ENCODE measurements around the gene CCR5AS.
"Not testable (repeated sequence)": the region's sequence is repeated elsewhere in the genome, so short reads cannot be mapped to it uniquely, and the experiment has no call there.

The CCR5AS gene

DNA sequence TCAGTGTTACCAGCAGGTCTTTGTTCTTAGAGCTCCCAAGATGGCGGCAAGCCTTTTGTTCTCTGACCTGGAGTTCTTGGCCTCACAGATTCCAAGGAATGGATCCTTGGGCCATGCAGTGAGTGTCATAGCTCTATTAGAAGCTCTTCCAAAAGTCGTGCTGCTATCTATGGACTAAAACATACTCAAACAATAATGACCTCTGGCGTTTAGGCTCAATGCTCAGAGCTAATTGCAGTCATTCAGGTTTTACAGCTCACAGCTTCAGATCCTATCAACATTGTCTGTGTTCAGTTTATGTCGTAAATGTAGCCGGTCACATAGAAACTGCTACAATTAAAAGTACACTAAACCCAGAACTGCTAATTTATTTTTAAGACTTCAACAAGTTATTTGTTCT, 22.4 kb upstream of the CCR5AS start:
- Mint-ChIP-seq H3K27ac (ENCODE audit: unreplicated experiment) (no peak overlapping the region), H3K27me3 (ENCODE audit: unreplicated experiment) (peaks cover 7% of the 10 kb centered on the region), H3K4me1 (ENCODE audit: unreplicated experiment) (peaks cover 24% of the 10 kb centered on the region), H3K36me3 (ENCODE audit: low read depth, unreplicated experiment) (peaks cover 6% of the 10 kb centered on the region), H3K4me3 (ENCODE audit: unreplicated experiment) (no peak overlapping the region), H3K9me3 (ENCODE audit: unreplicated experiment) (no peaks in the 10 kb centered on the region)
- DNase-seq (ENCODE audit: low spot score) = no peak
- TF ChIP-seq, protein P1, sequence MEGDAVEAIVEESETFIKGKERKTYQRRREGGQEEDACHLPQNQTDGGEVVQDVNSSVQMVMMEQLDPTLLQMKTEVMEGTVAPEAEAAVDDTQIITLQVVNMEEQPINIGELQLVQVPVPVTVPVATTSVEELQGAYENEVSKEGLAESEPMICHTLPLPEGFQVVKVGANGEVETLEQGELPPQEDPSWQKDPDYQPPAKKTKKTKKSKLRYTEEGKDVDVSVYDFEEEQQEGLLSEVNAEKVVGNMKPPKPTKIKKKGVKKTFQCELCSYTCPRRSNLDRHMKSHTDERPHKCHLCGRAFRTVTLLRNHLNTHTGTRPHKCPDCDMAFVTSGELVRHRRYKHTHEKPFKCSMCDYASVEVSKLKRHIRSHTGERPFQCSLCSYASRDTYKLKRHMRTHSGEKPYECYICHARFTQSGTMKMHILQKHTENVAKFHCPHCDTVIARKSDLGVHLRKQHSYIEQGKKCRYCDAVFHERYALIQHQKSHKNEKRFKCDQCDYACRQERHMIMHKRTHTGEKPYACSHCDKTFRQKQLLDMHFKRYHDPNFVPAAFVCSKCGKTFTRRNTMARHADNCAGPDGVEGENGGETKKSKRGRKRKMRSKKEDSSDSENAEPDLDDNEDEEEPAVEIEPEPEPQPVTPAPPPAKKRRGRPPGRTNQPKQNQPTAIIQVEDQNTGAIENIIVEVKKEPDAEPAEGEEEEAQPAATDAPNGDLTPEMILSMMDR (IDR thresholded peaks at IDR 0.05; ENCODE audit: unreplicated experiment) = no peak

DNA sequence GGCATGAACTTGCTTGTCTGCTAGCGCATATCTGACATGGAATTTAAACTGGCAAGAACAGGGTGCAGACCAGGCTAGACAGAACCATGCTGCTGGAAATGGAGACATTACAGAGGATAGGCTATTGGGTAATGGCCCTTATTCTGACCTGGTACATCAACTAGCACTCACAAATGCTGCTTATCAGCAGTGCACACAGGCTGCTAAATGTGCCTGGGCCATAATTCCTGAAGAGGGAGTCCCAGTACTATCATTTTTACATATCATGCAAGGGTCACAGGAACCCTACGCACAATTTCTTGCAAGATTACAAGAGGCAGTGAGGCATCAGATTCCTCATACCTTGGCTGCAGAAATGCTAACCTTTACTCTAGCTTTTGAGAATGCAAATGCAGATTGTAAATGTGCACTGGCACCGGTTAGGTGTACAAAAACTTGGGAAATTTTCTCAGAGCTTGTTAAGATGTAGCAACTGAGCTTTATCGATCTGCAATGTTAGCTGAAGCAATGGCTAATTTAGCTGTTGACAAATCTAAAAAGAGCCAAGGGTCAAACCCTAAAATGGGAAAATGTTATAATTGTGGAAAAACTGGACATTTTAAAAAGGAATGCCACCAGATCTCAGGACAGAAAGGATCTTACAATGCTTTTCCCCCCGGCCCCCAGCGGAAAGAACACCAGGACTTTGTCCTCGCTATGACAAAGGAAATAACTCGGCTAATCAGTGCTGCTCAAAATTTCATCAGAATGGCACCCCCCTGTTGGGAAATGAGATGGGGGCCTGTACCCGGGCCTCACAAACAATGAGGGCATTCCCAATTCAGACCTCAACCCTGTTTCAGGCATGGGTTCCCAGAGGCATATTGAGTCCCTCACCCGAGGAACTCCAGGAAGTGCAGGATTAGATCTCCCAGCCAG, 21.3 kb upstream of the CCR5AS start:
- H3K4me3 Mint-ChIP-seq (ENCODE audit: unreplicated experiment) = no peak overlapping the region
- H3K27ac Mint-ChIP-seq (ENCODE audit: unreplicated experiment) = no peak overlapping the region
- DNase-seq (ENCODE audit: low spot score) = no peak
- H3K27me3 Mint-ChIP-seq (ENCODE audit: unreplicated experiment) = peaks cover 3% of the 10 kb centered on the region
- no peaks in the 10 kb centered on the region for H3K9me3 Mint-ChIP-seq (ENCODE audit: unreplicated experiment)
- peaks cover 20% of the 10 kb centered on the region for H3K4me1 Mint-ChIP-seq (ENCODE audit: unreplicated experiment)
- TF ChIP-seq, protein P1 (IDR thresholded peaks at IDR 0.05; ENCODE audit: unreplicated experiment) = no peak
- H3K36me3 Mint-ChIP-seq (ENCODE audit: low read depth, unreplicated experiment) = peaks cover 6% of the 10 kb centered on the region

DNA sequence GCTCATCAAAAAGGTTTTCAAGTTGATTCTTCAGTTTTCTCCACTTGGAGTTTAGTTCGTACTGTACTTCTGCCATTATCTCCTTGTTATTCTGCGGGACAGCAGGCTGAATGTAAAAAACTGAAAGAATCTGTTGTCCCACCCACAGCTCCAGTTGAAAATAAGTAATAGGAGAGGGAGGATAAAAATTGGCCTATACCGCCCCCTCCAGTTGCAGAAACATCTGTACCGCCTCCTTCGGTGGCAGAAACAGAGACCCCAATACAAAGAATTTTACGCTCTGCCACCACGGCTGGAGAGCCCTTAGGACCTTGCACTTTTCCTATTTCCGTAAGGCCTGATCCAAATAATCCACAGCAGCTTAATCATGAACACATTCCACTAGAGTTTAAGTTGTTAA, 20.5 kb upstream of the CCR5AS start:
- not testable (repeated sequence) for H3K4me3 Mint-ChIP-seq (ENCODE audit: unreplicated experiment); H3K9me3 Mint-ChIP-seq (ENCODE audit: unreplicated experiment); H3K27ac Mint-ChIP-seq (ENCODE audit: unreplicated experiment); DNase-seq (ENCODE audit: low spot score); H3K36me3 Mint-ChIP-seq (ENCODE audit: low read depth, unreplicated experiment); H3K27me3 Mint-ChIP-seq (ENCODE audit: unreplicated experiment)
- peaks cover 20% of the 10 kb centered on the region for H3K4me1 Mint-ChIP-seq (ENCODE audit: unreplicated experiment)

DNA sequence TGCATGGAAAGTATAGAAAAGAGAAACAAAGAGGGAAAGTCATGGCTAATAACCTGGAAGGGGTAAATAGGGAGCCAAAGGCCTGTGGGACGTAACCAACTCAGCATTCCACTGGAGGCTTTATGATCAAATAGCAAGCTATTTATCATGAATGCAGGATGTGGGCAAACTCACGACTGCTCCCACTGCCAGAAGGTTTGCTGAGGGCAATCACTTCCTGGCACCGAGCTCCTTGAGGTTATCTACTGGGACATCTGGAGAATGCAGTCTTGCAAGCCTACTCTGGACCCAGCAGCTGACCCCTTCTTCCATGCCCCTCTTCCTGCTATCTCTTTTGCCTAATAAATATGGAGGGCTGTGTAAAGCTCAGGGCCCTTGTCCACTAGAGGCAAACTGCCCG, 19.6 kb upstream of the CCR5AS start:
- DNase-seq (ENCODE audit: low spot score); H3K4me3 Mint-ChIP-seq (ENCODE audit: unreplicated experiment); H3K9me3 Mint-ChIP-seq (ENCODE audit: unreplicated experiment); H3K27me3 Mint-ChIP-seq (ENCODE audit: unreplicated experiment); H3K36me3 Mint-ChIP-seq (ENCODE audit: low read depth, unreplicated experiment); H3K27ac Mint-ChIP-seq (ENCODE audit: unreplicated experiment): not testable (repeated sequence)
- H3K4me1 Mint-ChIP-seq (ENCODE audit: unreplicated experiment) = peaks cover 20% of the 10 kb centered on the region

DNA sequence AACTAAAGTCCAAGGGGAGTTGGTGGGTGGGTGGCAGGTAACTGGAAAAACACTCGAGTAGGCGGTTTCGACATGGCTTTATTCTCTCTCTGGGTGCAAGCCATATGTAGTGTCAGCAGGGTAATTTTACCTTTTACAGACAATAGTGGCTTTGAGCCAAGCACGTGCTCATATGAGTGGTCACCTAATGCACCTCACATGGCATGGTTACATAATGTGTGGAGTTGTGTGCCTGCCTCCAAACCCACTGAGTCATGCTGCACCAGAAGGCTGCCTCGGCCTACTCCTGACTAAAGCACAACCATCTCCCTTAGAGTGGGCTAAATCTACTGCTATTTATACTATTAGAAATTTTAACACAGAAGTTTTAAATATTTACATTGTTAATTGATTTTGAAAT, 16.7 kb upstream of the CCR5AS start:
- TF ChIP-seq, protein P1 (IDR thresholded peaks at IDR 0.05; ENCODE audit: unreplicated experiment) = no peak
- H3K4me3 Mint-ChIP-seq (ENCODE audit: unreplicated experiment) = no peak overlapping the region
- no peak for DNase-seq (ENCODE audit: low spot score)
- H3K27me3 Mint-ChIP-seq (ENCODE audit: unreplicated experiment) = no peaks in the 10 kb centered on the region
- H3K9me3 Mint-ChIP-seq (ENCODE audit: unreplicated experiment) = no peaks in the 10 kb centered on the region
- no peak overlapping the region for H3K27ac Mint-ChIP-seq (ENCODE audit: unreplicated experiment)
- no peaks in the 10 kb centered on the region for H3K36me3 Mint-ChIP-seq (ENCODE audit: low read depth, unreplicated experiment)
- peaks cover 19% of the 10 kb centered on the region for H3K4me1 Mint-ChIP-seq (ENCODE audit: unreplicated experiment)

DNA sequence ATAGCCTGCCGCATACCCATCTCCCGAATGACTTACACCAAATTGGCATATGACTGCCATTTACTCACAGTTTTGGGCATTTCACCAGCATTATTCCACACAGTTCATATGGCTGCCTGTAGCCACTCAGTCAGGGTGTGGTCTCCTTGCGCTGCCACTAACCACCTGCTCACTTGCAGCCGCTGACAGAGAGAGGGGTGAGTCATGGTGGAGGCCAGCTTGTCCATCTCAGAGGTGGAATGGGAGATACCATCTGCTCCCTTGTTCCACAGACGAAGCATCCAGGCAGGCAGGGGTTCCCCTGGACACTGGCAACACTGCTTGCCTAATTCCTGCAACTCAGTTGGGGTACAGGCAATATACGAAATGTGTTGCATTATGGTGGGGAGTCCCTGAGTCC, 15.8 kb upstream of the CCR5AS start:
- H3K36me3 Mint-ChIP-seq (ENCODE audit: low read depth, unreplicated experiment) = no peaks in the 10 kb centered on the region

More for the DNA sequence above, 15.8 kb upstream of the CCR5AS start:
- Mint-ChIP-seq H3K27me3 (ENCODE audit: unreplicated experiment) (no peaks in the 10 kb centered on the region), H3K4me1 (ENCODE audit: unreplicated experiment) (peaks cover 15% of the 10 kb centered on the region), H3K9me3 (ENCODE audit: unreplicated experiment) (no peaks in the 10 kb centered on the region), H3K27ac (ENCODE audit: unreplicated experiment) (no peak overlapping the region), H3K4me3 (ENCODE audit: unreplicated experiment) (no peak overlapping the region)
- DNase-seq (ENCODE audit: low spot score) = no peak
- TF ChIP-seq, protein P1 (IDR thresholded peaks at IDR 0.05; ENCODE audit: unreplicated experiment) = no peak
